BLaER1 (cell line): ENCODE results near the gene MAPK8IP2.
A peak's percentile ranks its signal among the peaks of the same experiment; 100 is the strongest.

Source experiments
- H3K27ac ChIP-seq: shearing (Covaris generic); formaldehyde crosslinking; 2 replicates; pipeline ENCODE4 v1.8.1; 2022
- H3K27me3 ChIP-seq: shearing (Covaris generic); formaldehyde crosslinking; 2 replicates; pipeline ENCODE4 v1.8.1; 2022
- H3K36me3 ChIP-seq: shearing (Covaris generic); formaldehyde crosslinking; 2 replicates; pipeline ENCODE4 v1.8.1; 2022
- H3K4me1 ChIP-seq: shearing (Covaris generic); formaldehyde crosslinking; 2 replicates; pipeline ENCODE4 v1.8.1; 2022
- H3K4me2 ChIP-seq: shearing (Covaris generic); formaldehyde crosslinking; 2 replicates; pipeline ENCODE4 v1.8.1; 2022
- H3K4me3 ChIP-seq: shearing (Covaris generic); formaldehyde crosslinking; 2 replicates; pipeline ENCODE4 v1.8.1; 2022
- H3K9ac ChIP-seq: shearing (Covaris generic); formaldehyde crosslinking; 2 replicates; pipeline ENCODE4 v1.8.1; 2022
- H3K9me3 ChIP-seq: shearing (Covaris generic); formaldehyde crosslinking; 2 replicates; pipeline ENCODE4 v1.8.1; 2022
- H4K20me1 ChIP-seq: shearing (Covaris generic); formaldehyde crosslinking; 2 replicates; pipeline ENCODE4 v1.8.1; 2022
- Cebpa-rat ChIP-seq: shearing (Covaris generic); IDR thresholded peaks from 2 replicates; pipeline ENCODE4 v1.8.1; 2022

MAPK8IP2 gene

GRCh38 chr22:50564289-50564688, 36.3 kb upstream of the MAPK8IP2 start:
- peaks cover 3% of the 10 kb centered on the region; the same call in 1 of the 2 replicates for H3K9me3 ChIP-seq
- H3K4me2 ChIP-seq, result no peak overlapping the region
- peaks cover 22% of the 10 kb centered on the region for H3K36me3 ChIP-seq
- peaks cover 11% of the 10 kb centered on the region for H4K20me1 ChIP-seq
- H3K4me3 ChIP-seq, result no peak overlapping the region
- H3K27me3 ChIP-seq, result peaks cover 18% of the 10 kb centered on the region
- no peak for TF ChIP-seq Cebpa-rat
- H3K4me1 ChIP-seq, result peaks cover 24% of the 10 kb centered on the region
- H3K27ac ChIP-seq, result no peak overlapping the region
- H3K9ac ChIP-seq, result no peak overlapping the region

- Histone ChIP-seq H3K36me3 (peaks cover 51% of the 10 kb centered on the region), H3K27me3 (peaks cover 18% of the 10 kb centered on the region), H3K4me2 (no peak overlapping the region)
These were observed 32.8 kb upstream of the MAPK8IP2 start for GRCh38 chr22:50567721-50568252.

GRCh38 chr22:50568626-50569025, 32.0 kb upstream of the MAPK8IP2 start:
- H3K4me1 ChIP-seq, result peaks cover 49% of the 10 kb centered on the region
- H3K4me3 ChIP-seq, result no peak overlapping the region
- no peak overlapping the region for H3K27ac ChIP-seq
- H3K27me3 ChIP-seq, result peaks cover 11% of the 10 kb centered on the region
- TF ChIP-seq Cebpa-rat, result no peak
- peaks cover 5% of the 10 kb centered on the region; the same call in 1 of the 2 replicates for H3K9me3 ChIP-seq
- peaks cover 52% of the 10 kb centered on the region for H4K20me1 ChIP-seq
- peak overlapping the region; percentile 83 for H3K4me2 ChIP-seq
- no peak overlapping the region for H3K9ac ChIP-seq
- H3K36me3 ChIP-seq, result peaks cover 59% of the 10 kb centered on the region

More at GRCh38 chr22:50567721-50568252, 32.8 kb upstream of the MAPK8IP2 start:
- Histone ChIP-seq H3K4me1 (peaks cover 57% of the 10 kb centered on the region), H3K27ac (no peak overlapping the region), H4K20me1 (peaks cover 46% of the 10 kb centered on the region), H3K4me3 (no peak overlapping the region), H3K9ac (no peak overlapping the region), H3K9me3 (peaks cover 5% of the 10 kb centered on the region; the same call in 1 of the 2 replicates)
- no peak for TF ChIP-seq Cebpa-rat

GRCh38 chr22:50569041-50569459, 31.5 kb upstream of the MAPK8IP2 start:
- no peak for TF ChIP-seq Cebpa-rat
- H3K27ac ChIP-seq, result peak overlapping the region; percentile 45; the same call in 1 of the 2 replicates
- H4K20me1 ChIP-seq, result peaks cover 54% of the 10 kb centered on the region
- peaks cover 5% of the 10 kb centered on the region; the same call in 1 of the 2 replicates for H3K9me3 ChIP-seq
- H3K4me2 ChIP-seq, result peak overlapping the region; percentile 83
- peaks cover 63% of the 10 kb centered on the region for H3K36me3 ChIP-seq
- peaks cover 7% of the 10 kb centered on the region; the same call in 1 of the 2 replicates for H3K27me3 ChIP-seq
- 0 out of 2 replicates have a peak overlapping the region, but pooled peaks have one; percentile 4 for H3K4me3 ChIP-seq
- H3K4me1 ChIP-seq, result peaks cover 47% of the 10 kb centered on the region
- no peak overlapping the region for H3K9ac ChIP-seq

- Histone ChIP-seq H3K27ac (peak overlapping the region; percentile 45; the same call in 1 of the 2 replicates), H3K4me1 (peaks cover 47% of the 10 kb centered on the region), H3K4me3 (no peak overlapping the region), H3K36me3 (peaks cover 71% of the 10 kb centered on the region), H3K9ac (0 out of 2 replicates have a peak overlapping the region, but pooled peaks have one; percentile 15), H3K4me2 (peak overlapping the region; percentile 83), H4K20me1 (peaks cover 57% of the 10 kb centered on the region), H3K27me3 (no peaks in the 10 kb centered on the region), H3K9me3 (peaks cover 5% of the 10 kb centered on the region; the same call in 1 of the 2 replicates)
- no peak for TF ChIP-seq Cebpa-rat
These were observed 30.6 kb upstream of the MAPK8IP2 start for GRCh38 chr22:50569896-50570535.

GRCh38 chr22:50570861-50571260, 29.7 kb upstream of the MAPK8IP2 start:
- peak overlapping the region; percentile 83 for H3K4me2 ChIP-seq
- peaks cover 47% of the 10 kb centered on the region for H3K4me1 ChIP-seq
- H3K4me3 ChIP-seq, result no peak overlapping the region
- no peaks in the 10 kb centered on the region for H3K27me3 ChIP-seq
- peaks cover 5% of the 10 kb centered on the region; the same call in 1 of the 2 replicates for H3K9me3 ChIP-seq
- no peak for TF ChIP-seq Cebpa-rat
- peaks cover 79% of the 10 kb centered on the region for H3K36me3 ChIP-seq
- no peak overlapping the region for H3K27ac ChIP-seq
- 0 out of 2 replicates have a peak overlapping the region, but pooled peaks have one; percentile 15 for H3K9ac ChIP-seq
- H4K20me1 ChIP-seq, result peaks cover 59% of the 10 kb centered on the region

GRCh38 chr22:50571264-50572175, 29.1 kb upstream of the MAPK8IP2 start:
- H3K27me3 ChIP-seq, result no peaks in the 10 kb centered on the region
- peak overlapping the region; percentile 83 for H3K4me2 ChIP-seq
- no peak overlapping the region for H3K9ac ChIP-seq
- H4K20me1 ChIP-seq, result peaks cover 66% of the 10 kb centered on the region
- peaks cover 47% of the 10 kb centered on the region for H3K4me1 ChIP-seq
- H3K27ac ChIP-seq, result no peak overlapping the region
- peaks cover 5% of the 10 kb centered on the region; the same call in 1 of the 2 replicates for H3K9me3 ChIP-seq
- TF ChIP-seq Cebpa-rat, result no peak
- no peak overlapping the region for H3K4me3 ChIP-seq
- H3K36me3 ChIP-seq, result peaks cover 85% of the 10 kb centered on the region

- no peak overlapping the region for H3K9ac ChIP-seq
- peaks cover 47% of the 10 kb centered on the region for H3K4me1 ChIP-seq
- no peak overlapping the region for H3K27ac ChIP-seq
- peaks cover 5% of the 10 kb centered on the region; the same call in 1 of the 2 replicates for H3K9me3 ChIP-seq
- H3K4me2 ChIP-seq, result no peak overlapping the region
- H3K4me3 ChIP-seq, result no peak overlapping the region
- no peaks in the 10 kb centered on the region for H3K27me3 ChIP-seq
- peaks cover 66% of the 10 kb centered on the region for H4K20me1 ChIP-seq
- no peak for TF ChIP-seq Cebpa-rat
- peaks cover 87% of the 10 kb centered on the region for H3K36me3 ChIP-seq
These were observed 27.6 kb upstream of the MAPK8IP2 start for GRCh38 chr22:50572965-50573364.

- Histone ChIP-seq H3K9me3 (peaks cover 5% of the 10 kb centered on the region; the same call in 1 of the 2 replicates), H4K20me1 (peaks cover 61% of the 10 kb centered on the region), H3K4me3 (no peak overlapping the region), H3K4me1 (peaks cover 40% of the 10 kb centered on the region), H3K27ac (no peak overlapping the region), H3K4me2 (no peak overlapping the region), H3K36me3 (peaks cover 85% of the 10 kb centered on the region), H3K27me3 (no peaks in the 10 kb centered on the region), H3K9ac (no peak overlapping the region)
- TF ChIP-seq Cebpa-rat, result no peak
These were observed 26.9 kb upstream of the MAPK8IP2 start for GRCh38 chr22:50573491-50574382.
